Vagina (tissue), 2 donors: Measurements from ENCODE around the gene TRPV3. TPM values are rescaled to one million over a fixed set of nuclear protein-coding genes. Genes with fewer than 3 reads are reported as not detected.

Source experiments
- DNase-seq, 2 donors: peaks; one replicate each; pipeline ENCODE4 v3.0.0-alpha.2; 2017; ENCODE audit errors: extremely low spot score in 2 of 2
- H3K27ac ChIP-seq: fragments of 200-600 bp; sonication (generic); one replicate; pipeline ENCODE4 v1.5.1; 2019
- H3K27me3 ChIP-seq: fragments of 200-600 bp; sonication (generic); one replicate; pipeline ENCODE4 v1.5.1; 2019
- H3K36me3 ChIP-seq, 2 donors: fragments of 200-600 bp; sonication (generic); one replicate each; pipeline ENCODE4 v1.5.1; 2017 to 2019
- H3K4me1 ChIP-seq: fragments of 200-600 bp; sonication (generic); one replicate; pipeline ENCODE4 v1.5.1; 2019
- H3K4me3 ChIP-seq, 2 donors: fragments of 200-600 bp; sonication (generic); 1 replicate in 1 of 2; 2 replicates in 1 of 2; pipeline ENCODE4 v1.5.1; 2016 to 2019
- H3K9me3 ChIP-seq: fragments of 200-600 bp; sonication (generic); one replicate; pipeline ENCODE4 v1.5.1; 2019
- CTCF ChIP-seq, 3 experiments: fragments of 450-650 bp in 2 of 3; fragments of 200-600 bp in 1 of 3; sonication (generic) in 1 of 3; IDR thresholded peaks; one replicate each; pipeline ENCODE4 v1.5.1; 2017 to 2019; ENCODE audit warnings: antibody characterized with exemption in 3 of 3, mild to moderate bottlenecking in 2 of 3, moderate library complexity in 2 of 3
- POLR2A ChIP-seq, 2 donors: fragments of 450-650 bp; IDR thresholded peaks; one replicate each; pipeline ENCODE4 v1.6.1; 2017; ENCODE audit warnings: antibody characterized with exemption in 2 of 2, mild to moderate bottlenecking in 2 of 2, moderate library complexity in 2 of 2
- POLR2AphosphoS5 ChIP-seq, 2 donors: sonication (generic); formaldehyde crosslinking; IDR thresholded peaks; one replicate each; pipeline ENCODE4 v1.9.0; 2017; ENCODE audit warnings: antibody characterized with exemption in 2 of 2, mild to moderate bottlenecking in 2 of 2, low read depth in 1 of 2; ENCODE audit not compliant: insufficient read depth in 1 of 2
- intact Hi-C: fragments of 100-400 bp; cut with DNase I; formaldehyde crosslinking; loops from one replicate; pipeline ENCODE4 v1.15.1; 2023
- total RNA-seq: library from RNA; depleted of rRNA; stranded (reverse); fragments of >200 nt; gene quantifications from one replicate; pipeline ENCODE4 v1.2.3, GENCODE V29; 2016

TRPV3 gene
- total RNA-seq: 3.2 TPM

- intact Hi-C loops: no loop called here
- Histone ChIP-seq H3K27me3 (no peaks in the 10 kb centered on the region), H3K36me3 (no peaks in the 10 kb centered on the region), H3K4me1 (peaks cover 21% of the 10 kb centered on the region), H3K4me3 (peak within 1 kb of the TSS in 1 of 2 donors; percentile 16), H3K9me3 (no peaks in the 10 kb centered on the region), H3K27ac (peak within 1 kb of the TSS; percentile 52)
- no peak for TF ChIP-seq CTCF (IDR thresholded peaks at IDR 0.05)
- no peak for TF ChIP-seq POLR2AphosphoS5 (IDR thresholded peaks at IDR 0.05; ENCODE audit: insufficient read depth in 1 of 2, low read depth in 1 of 2)
- DNase-seq: peak in 1 of 2 donors; percentile 83
These were observed at the start of gene TRPV3 for GRCh38 chr17:3557768-3558583. TRPV3 (minus strand) TSS chr17:3557812; CDS start chr17:3554850, 2,962 bp downstream.

- Histone ChIP-seq H3K4me3 (no peak overlapping the region), H3K27ac (no peak overlapping the region), H3K36me3 (peaks cover 0 to 4% of the 10 kb centered on the region in 2 donors), H3K9me3 (no peaks in the 10 kb centered on the region), H3K4me1 (no peaks in the 10 kb centered on the region), H3K27me3 (no peaks in the 10 kb centered on the region)
- DNase-seq: no peak
- TF ChIP-seq CTCF (IDR thresholded peaks at IDR 0.05) (no peak), POLR2A (IDR thresholded peaks at IDR 0.05) (no peak), POLR2AphosphoS5 (IDR thresholded peaks at IDR 0.05; ENCODE audit: insufficient read depth in 1 of 2, low read depth in 1 of 2) (no peak)
- intact Hi-C loops: no loop called here
These were observed 46.3 kb upstream of the TRPV3 start for GRCh38 chr17:3603870-3604259.

GRCh38 chr17:3603119-3603869 lies 45.7 kb upstream of the TRPV3 start:
- no peak for DNase-seq
- no peaks in the 10 kb centered on the region for H3K27me3 ChIP-seq
- intact Hi-C loops: no loop called here
- H3K36me3 ChIP-seq: no peaks in the 10 kb centered on the region
- H3K9me3 ChIP-seq: no peaks in the 10 kb centered on the region
- no peak overlapping the region for H3K27ac ChIP-seq
- no peak overlapping the region for H3K4me3 ChIP-seq
- TF ChIP-seq POLR2AphosphoS5 (IDR thresholded peaks at IDR 0.05; ENCODE audit: insufficient read depth in 1 of 2, low read depth in 1 of 2): peak in 1 of 2 donors; percentile 36
- no peak for TF ChIP-seq POLR2A (IDR thresholded peaks at IDR 0.05)
- TF ChIP-seq CTCF (IDR thresholded peaks at IDR 0.05): no peak
- H3K4me1 ChIP-seq: no peaks in the 10 kb centered on the region

- Histone ChIP-seq H3K36me3 (no peaks in the 10 kb centered on the region), H3K27me3 (no peaks in the 10 kb centered on the region), H3K4me3 (no peak overlapping the region), H3K4me1 (no peaks in the 10 kb centered on the region), H3K9me3 (no peaks in the 10 kb centered on the region), H3K27ac (no peak overlapping the region)
- TF ChIP-seq CTCF (IDR thresholded peaks at IDR 0.05) (peak in 1 of 3 experiments; percentile 29), POLR2A (IDR thresholded peaks at IDR 0.05) (no peak), POLR2AphosphoS5 (IDR thresholded peaks at IDR 0.05; ENCODE audit: insufficient read depth in 1 of 2, low read depth in 1 of 2) (no peak)
- intact Hi-C loops: no loop called here
- no peak for DNase-seq
These were observed 44.9 kb upstream of the TRPV3 start for GRCh38 chr17:3602499-3602898.
